HG03378 (cell line): ENCODE results near the gene AP5S1.

Experiments
- ATAC-seq: cut with Tn5 transposase; IDR thresholded peaks from one replicate; pipeline ENCODE4 v1.9.1; 2021; ENCODE audit warnings: mild to moderate bottlenecking, moderate library complexity; ENCODE audit not compliant: unreplicated experiment

Gene AP5S1

DNA sequence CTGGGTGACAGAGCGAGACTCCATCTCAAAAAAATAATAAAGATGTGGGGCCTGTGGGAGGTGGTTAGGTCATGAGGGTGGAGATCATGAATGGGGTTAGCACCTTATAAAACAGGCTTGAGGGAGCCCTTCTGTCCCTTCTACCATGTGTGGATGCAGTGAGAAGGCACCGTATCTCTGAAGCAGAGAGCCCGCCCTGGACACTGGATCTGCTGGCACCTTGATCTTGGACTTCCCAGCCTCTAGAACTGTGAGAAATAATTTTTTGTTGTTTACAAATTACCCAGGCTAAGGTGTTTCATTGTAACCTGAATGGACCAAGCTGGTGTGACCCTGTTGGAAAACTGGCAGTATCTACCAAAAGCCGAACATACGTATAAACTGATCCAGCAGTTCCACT, 53.2 kb downstream of the AP5S1 start:
- no peak for ATAC-seq

DNA sequence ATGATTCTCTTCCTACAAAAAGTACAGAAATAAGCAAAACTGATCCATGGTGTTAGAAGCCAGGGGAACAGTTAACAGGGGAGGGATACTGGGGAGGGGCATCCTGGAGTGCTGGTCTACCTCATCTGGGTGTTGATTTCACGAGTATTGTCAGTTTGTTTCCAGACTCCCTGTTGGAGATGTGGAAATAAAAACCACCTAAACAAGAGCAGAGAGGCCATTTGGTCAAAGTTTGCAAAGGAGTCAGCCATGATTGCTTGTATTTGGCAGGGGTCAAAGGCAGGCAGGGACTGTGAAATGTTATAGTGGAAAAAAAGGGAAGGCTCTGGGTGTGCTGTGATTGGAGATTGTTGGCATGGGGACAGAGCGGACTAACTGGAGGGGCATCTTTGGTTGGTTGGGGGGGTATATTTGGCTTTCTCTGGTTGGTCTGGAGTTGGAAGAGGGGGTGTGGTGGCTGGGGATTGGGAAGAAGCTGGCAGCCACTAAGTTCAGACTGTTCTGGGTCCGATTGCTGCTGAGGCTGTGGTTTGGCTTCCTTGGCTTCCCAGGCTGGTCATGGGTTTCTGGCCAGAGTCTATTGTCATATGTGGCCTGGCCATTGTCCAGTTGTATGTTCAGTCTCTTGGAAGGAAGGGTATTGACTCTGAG, 54.0 kb downstream of the AP5S1 start:
- no peak for ATAC-seq

DNA sequence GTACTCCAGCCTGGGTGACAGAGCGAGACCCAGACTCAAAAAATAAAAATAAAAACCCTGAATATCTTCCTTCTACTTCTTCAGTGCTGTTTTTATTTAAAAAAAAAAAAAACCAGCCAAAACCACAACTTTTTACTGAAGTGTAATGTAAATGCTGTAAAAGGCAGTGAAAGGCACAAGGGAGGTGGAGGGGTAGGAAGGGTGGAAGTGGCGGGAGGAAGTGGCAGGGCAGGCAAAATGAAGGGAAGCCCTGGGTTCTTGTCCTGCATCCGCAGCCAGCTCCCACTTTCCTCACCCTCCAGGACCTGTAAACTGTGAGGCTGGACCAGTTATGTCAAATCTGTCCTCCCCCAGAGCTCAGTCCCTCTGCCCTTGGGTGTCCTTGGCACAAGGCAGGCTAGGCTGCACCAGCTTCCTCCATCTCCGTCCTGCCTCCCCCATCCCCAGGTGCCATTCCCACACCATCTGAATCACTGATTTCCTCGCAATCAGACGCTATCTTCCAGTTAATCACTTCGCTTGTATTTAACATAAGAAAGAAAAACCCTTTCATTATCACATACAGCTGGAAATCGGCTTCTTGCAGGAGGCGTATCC, 55.1 kb downstream of the AP5S1 start:
- no peak for ATAC-seq

- ATAC-seq = no peak
These were observed 55.7 kb downstream of the AP5S1 start for GRCh38 chr20:3876000-3876399.

GRCh38 chr20:3876676-3877075, 56.3 kb downstream of the AP5S1 start:
- no peak for ATAC-seq
